ENCODE data around the gene TADA2B.

The TADA2B gene

DNA sequence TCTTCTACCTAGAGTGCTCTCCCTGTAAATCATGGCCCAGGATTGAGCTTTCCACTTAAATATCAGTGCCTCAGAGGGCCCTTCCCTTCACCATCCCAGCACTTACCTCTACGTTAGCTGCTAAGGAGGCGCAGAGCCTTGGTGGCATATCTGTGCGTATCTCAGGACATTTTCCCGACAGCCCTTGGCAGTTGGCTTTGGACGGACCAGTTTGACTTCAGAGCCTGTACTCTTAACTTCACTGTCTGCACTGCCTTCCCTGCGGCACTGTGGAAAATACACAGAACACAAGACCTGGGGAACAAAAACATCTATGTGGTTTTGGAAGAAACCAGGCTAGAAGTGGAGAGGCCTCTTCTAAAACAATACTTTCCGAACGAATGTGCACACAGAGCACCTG, 2.4 kb downstream of the TADA2B start:
- no peak overlapping the region for H2BK12ac ChIP-seq (ENCODE audit: low read length in 2 of 2)
- H3K4me1 ChIP-seq (ENCODE audit: control insufficient read depth, insufficient read depth, low read depth, low read length): peaks cover 47% of the 10 kb centered on the region
- no peak overlapping the region for H2AFZ ChIP-seq (ENCODE audit: low read depth, low read length)
- peaks cover 32% of the 10 kb centered on the region for H3K79me1 ChIP-seq (replicated peaks; ENCODE audit: low read length, poor library complexity, severe bottlenecking)
- H3K9ac ChIP-seq (ENCODE audit: low read length): no peak overlapping the region
- H2BK5ac ChIP-seq (ENCODE audit: low read depth, low read length, poor library complexity, severe bottlenecking): no peak overlapping the region
- peak overlapping the region in 1 of 2 experiments; percentile 34 for H3K23ac ChIP-seq (ENCODE audit: low read length in 2 of 2)
- no peak overlapping the region for H3K27ac ChIP-seq (ENCODE audit: low read length, poor library complexity, severe bottlenecking)
- H3K4me3 ChIP-seq (ENCODE audit: insufficient read depth in 1 of 2, low read depth in 1 of 2, low read length in 2 of 2): peak overlapping the region in 1 of 2 experiments; percentile 94
- no peak overlapping the region for H4K8ac ChIP-seq (ENCODE audit: low read length)
- 96% methylated on average over 8 of the region's 8 CpGs for WGBS
- no peak overlapping the region for H2BK15ac ChIP-seq (ENCODE audit: low read depth, poor library complexity, severe bottlenecking)
- H4K91ac ChIP-seq (ENCODE audit: low read length): no peak overlapping the region
- no peak overlapping the region for H3K14ac ChIP-seq (ENCODE audit: low read length in 2 of 2)
- no peak for DNase-seq
- no peak overlapping the region for H2BK120ac ChIP-seq (ENCODE audit: low read depth, low read length)
- H3K18ac ChIP-seq (ENCODE audit: low read depth in 1 of 2, low read length in 2 of 2): no peak overlapping the region
- no peak overlapping the region for H3K4me2 ChIP-seq (ENCODE audit: low read length, poor library complexity, severe bottlenecking)
- no peaks in the 10 kb centered on the region for H3K9me3 ChIP-seq (ENCODE audit: control insufficient read depth, low read length)
- no peak overlapping the region for H2AK5ac ChIP-seq (ENCODE audit: low read length, severe bottlenecking)
- H3K4ac ChIP-seq (ENCODE audit: low read depth in 1 of 2, low read length in 2 of 2): no peak overlapping the region
- peaks cover 0 to 30% of the 10 kb centered on the region in 2 experiments for H3K36me3 ChIP-seq (ENCODE audit: control insufficient read depth in 1 of 2, insufficient read depth in 2 of 2, low read depth in 1 of 2, low read length in 2 of 2)
- no peaks in the 10 kb centered on the region for H3K27me3 ChIP-seq (ENCODE audit: control insufficient read depth in 1 of 2, insufficient read depth in 1 of 2, low read length in 2 of 2)

DNA sequence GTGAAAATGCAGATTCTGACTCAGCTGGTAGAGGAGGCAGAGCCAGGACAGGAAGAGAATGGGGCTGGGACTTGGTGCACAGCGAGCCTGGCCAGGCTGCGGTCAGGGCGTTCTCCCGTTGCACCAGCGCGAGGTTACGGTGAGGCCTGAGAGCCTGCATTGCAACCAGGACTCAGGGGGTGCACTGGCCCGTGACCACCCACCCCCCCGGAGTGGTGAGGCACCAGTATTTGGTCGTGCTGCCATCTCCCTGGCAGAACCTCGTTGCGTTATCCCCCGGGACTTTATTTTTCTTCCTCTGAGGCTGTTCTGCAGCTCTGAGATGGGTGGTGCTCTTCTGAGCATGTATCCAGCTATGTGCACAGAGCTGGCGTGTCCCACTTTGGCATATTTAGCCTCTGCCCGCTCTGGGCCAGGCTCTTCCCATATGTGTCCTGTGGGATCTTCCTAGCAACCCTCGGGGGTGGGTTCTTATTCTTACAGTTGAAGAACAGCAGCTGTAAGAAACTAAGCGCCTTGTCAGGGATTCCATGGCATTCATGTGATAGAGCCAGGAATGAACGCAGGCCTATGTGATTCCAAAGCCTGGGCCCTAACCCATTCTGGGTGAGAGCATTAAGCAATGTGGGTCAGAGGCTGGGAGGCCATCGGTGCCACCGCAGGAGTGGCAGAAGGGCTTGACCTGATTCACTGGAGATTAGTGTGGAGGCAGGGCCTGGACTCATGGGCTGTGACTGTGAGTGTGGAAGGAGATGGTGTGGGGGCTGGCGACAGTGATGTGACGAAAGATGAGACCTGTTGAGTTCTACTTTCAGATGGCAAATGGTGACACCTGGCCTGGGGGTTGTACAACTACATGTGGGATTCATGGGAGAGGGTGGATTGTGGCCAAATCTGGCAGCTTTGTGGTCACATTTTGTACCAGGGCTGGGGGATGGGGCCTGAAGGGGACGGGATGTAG, 3.1 kb downstream of the TADA2B start:
- Histone ChIP-seq H2BK120ac (ENCODE audit: low read depth, low read length) (no peak overlapping the region), H2BK12ac (ENCODE audit: low read length in 2 of 2) (no peak overlapping the region), H3K4ac (ENCODE audit: low read depth in 1 of 2, low read length in 2 of 2) (no peak overlapping the region), H3K27me3 (ENCODE audit: control insufficient read depth in 1 of 2, insufficient read depth in 1 of 2, low read length in 2 of 2) (no peaks in the 10 kb centered on the region), H3K36me3 (ENCODE audit: control insufficient read depth in 1 of 2, insufficient read depth in 2 of 2, low read depth in 1 of 2, low read length in 2 of 2) (peaks cover 0 to 37% of the 10 kb centered on the region in 2 experiments), H3K9me3 (ENCODE audit: control insufficient read depth, low read length) (no peaks in the 10 kb centered on the region), H2AFZ (ENCODE audit: low read depth, low read length) (no peak overlapping the region), H3K9ac (ENCODE audit: low read length) (no peak overlapping the region), H3K4me2 (ENCODE audit: low read length, poor library complexity, severe bottlenecking) (no peak overlapping the region), H2BK15ac (ENCODE audit: low read depth, poor library complexity, severe bottlenecking) (no peak overlapping the region), H4K8ac (ENCODE audit: low read length) (no peak overlapping the region), H3K79me1 (replicated peaks; ENCODE audit: low read length, poor library complexity, severe bottlenecking) (peaks cover 34% of the 10 kb centered on the region), H4K91ac (ENCODE audit: low read length) (no peak overlapping the region), H3K4me1 (ENCODE audit: control insufficient read depth, insufficient read depth, low read depth, low read length) (peaks cover 47% of the 10 kb centered on the region), H2BK5ac (ENCODE audit: low read depth, low read length, poor library complexity, severe bottlenecking) (no peak overlapping the region), H3K14ac (ENCODE audit: low read length in 2 of 2) (peak overlapping the region in 1 of 2 experiments; percentile 56), H3K23ac (ENCODE audit: low read length in 2 of 2) (peak overlapping the region in 1 of 2 experiments; percentile 34), H2AK5ac (ENCODE audit: low read length, severe bottlenecking) (no peak overlapping the region), H3K18ac (ENCODE audit: low read depth in 1 of 2, low read length in 2 of 2) (no peak overlapping the region), H3K4me3 (ENCODE audit: insufficient read depth in 1 of 2, low read depth in 1 of 2, low read length in 2 of 2) (no peak overlapping the region), H3K27ac (ENCODE audit: low read length, poor library complexity, severe bottlenecking) (no peak overlapping the region)
- no peak for DNase-seq
- 95% methylated on average over 23 of the region's 23 CpGs for WGBS

DNA sequence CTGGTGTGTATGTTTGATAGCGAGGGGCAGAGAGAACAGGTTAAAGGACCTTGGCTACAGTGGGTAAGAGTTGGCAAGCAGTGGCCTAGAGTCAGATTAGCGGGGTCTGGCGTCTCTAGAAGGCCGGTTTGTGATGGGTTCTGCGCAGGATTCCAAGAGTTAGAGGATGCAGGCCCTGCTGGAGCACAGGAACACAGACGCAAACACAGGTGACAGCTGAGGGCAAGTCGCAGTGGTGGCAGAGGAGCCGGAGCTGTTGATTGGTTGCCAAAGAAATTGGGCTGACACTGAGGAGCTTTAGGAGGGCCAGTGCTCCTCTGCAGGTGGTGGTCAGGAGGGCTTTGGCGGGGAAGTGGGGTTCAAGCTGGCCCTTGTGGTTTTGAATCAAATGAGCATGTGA, 3.8 kb downstream of the TADA2B start:
- 85% methylated on average over 9 of the region's 9 CpGs for WGBS
- H3K4me3 ChIP-seq (ENCODE audit: insufficient read depth in 1 of 2, low read depth in 1 of 2, low read length in 2 of 2): no peak overlapping the region

DNA sequence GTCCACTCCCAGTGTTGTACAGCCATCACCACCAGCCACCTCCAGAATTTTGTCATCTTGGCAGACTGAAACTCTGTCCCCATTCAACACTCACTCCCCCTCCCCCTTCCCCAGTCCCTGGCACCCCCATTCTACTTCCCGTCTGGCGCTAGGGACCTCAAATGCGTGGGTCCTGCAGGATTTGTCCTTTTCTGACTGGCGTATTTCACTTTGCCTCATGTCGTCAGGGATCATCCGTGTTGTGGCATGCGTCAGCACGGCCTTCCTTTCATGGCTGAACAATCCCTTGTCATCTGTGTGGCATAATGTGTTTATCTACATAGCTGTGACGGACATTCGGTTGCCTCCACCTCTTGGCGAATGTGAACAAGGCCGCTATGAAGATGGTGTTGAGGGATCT, 5.5 kb downstream of the TADA2B start:
- H4K91ac ChIP-seq (ENCODE audit: low read length): no peak overlapping the region
- no peaks in the 10 kb centered on the region for H3K9me3 ChIP-seq (ENCODE audit: control insufficient read depth, low read length)
- H2AK5ac ChIP-seq (ENCODE audit: low read length, severe bottlenecking): no peak overlapping the region
- no peak overlapping the region for H3K4me3 ChIP-seq (ENCODE audit: insufficient read depth in 1 of 2, low read depth in 1 of 2, low read length in 2 of 2)
- peaks cover 44% of the 10 kb centered on the region for H3K79me1 ChIP-seq (replicated peaks; ENCODE audit: low read length, poor library complexity, severe bottlenecking)
- peaks cover under 1 to 51% of the 10 kb centered on the region in 2 experiments for H3K36me3 ChIP-seq (ENCODE audit: control insufficient read depth in 1 of 2, insufficient read depth in 2 of 2, low read depth in 1 of 2, low read length in 2 of 2)
- H3K4ac ChIP-seq (ENCODE audit: low read depth in 1 of 2, low read length in 2 of 2): no peak overlapping the region
- H3K9ac ChIP-seq (ENCODE audit: low read length): no peak overlapping the region
- H3K4me1 ChIP-seq (ENCODE audit: control insufficient read depth, insufficient read depth, low read depth, low read length): peaks cover 50% of the 10 kb centered on the region
- no peak overlapping the region for H3K18ac ChIP-seq (ENCODE audit: low read depth in 1 of 2, low read length in 2 of 2)
- H3K27ac ChIP-seq (ENCODE audit: low read length, poor library complexity, severe bottlenecking): no peak overlapping the region
- H2BK12ac ChIP-seq (ENCODE audit: low read length in 2 of 2): no peak overlapping the region
- peak overlapping the region in 1 of 2 experiments; percentile 20 for H3K23ac ChIP-seq (ENCODE audit: low read length in 2 of 2)
- H3K4me2 ChIP-seq (ENCODE audit: low read length, poor library complexity, severe bottlenecking): no peak overlapping the region
- no peak overlapping the region for H2AFZ ChIP-seq (ENCODE audit: low read depth, low read length)
- H3K27me3 ChIP-seq (ENCODE audit: control insufficient read depth in 1 of 2, insufficient read depth in 1 of 2, low read length in 2 of 2): no peaks in the 10 kb centered on the region
- no peak overlapping the region for H2BK15ac ChIP-seq (ENCODE audit: low read depth, poor library complexity, severe bottlenecking)
- H4K8ac ChIP-seq (ENCODE audit: low read length): no peak overlapping the region
- DNase-seq: no peak
- no peak overlapping the region for H2BK120ac ChIP-seq (ENCODE audit: low read depth, low read length)
- H2BK5ac ChIP-seq (ENCODE audit: low read depth, low read length, poor library complexity, severe bottlenecking): no peak overlapping the region
- no peak overlapping the region for H3K14ac ChIP-seq (ENCODE audit: low read length in 2 of 2)
- 98% methylated on average over 12 of the region's 12 CpGs for WGBS

More for the DNA sequence above, 3.8 kb downstream of the TADA2B start:
- H3K4me2 ChIP-seq (ENCODE audit: low read length, poor library complexity, severe bottlenecking): no peak overlapping the region
- H4K8ac ChIP-seq (ENCODE audit: low read length): no peak overlapping the region
- H3K4ac ChIP-seq (ENCODE audit: low read depth in 1 of 2, low read length in 2 of 2): no peak overlapping the region
- no peak overlapping the region for H2BK15ac ChIP-seq (ENCODE audit: low read depth, poor library complexity, severe bottlenecking)
- H2AK5ac ChIP-seq (ENCODE audit: low read length, severe bottlenecking): no peak overlapping the region
- H3K18ac ChIP-seq (ENCODE audit: low read depth in 1 of 2, low read length in 2 of 2): no peak overlapping the region
- no peaks in the 10 kb centered on the region for H3K27me3 ChIP-seq (ENCODE audit: control insufficient read depth in 1 of 2, insufficient read depth in 1 of 2, low read length in 2 of 2)
- H3K9ac ChIP-seq (ENCODE audit: low read length): no peak overlapping the region
- H3K27ac ChIP-seq (ENCODE audit: low read length, poor library complexity, severe bottlenecking): no peak overlapping the region
- H3K79me1 ChIP-seq (replicated peaks; ENCODE audit: low read length, poor library complexity, severe bottlenecking): peaks cover 31% of the 10 kb centered on the region
- peaks cover 0 to 41% of the 10 kb centered on the region in 2 experiments for H3K36me3 ChIP-seq (ENCODE audit: control insufficient read depth in 1 of 2, insufficient read depth in 2 of 2, low read depth in 1 of 2, low read length in 2 of 2)
- H2BK120ac ChIP-seq (ENCODE audit: low read depth, low read length): no peak overlapping the region
- no peak overlapping the region for H3K23ac ChIP-seq (ENCODE audit: low read length in 2 of 2)
- no peak for DNase-seq
- no peaks in the 10 kb centered on the region for H3K9me3 ChIP-seq (ENCODE audit: control insufficient read depth, low read length)
- peaks cover 44% of the 10 kb centered on the region for H3K4me1 ChIP-seq (ENCODE audit: control insufficient read depth, insufficient read depth, low read depth, low read length)
- no peak overlapping the region for H2BK12ac ChIP-seq (ENCODE audit: low read length in 2 of 2)
- H3K14ac ChIP-seq (ENCODE audit: low read length in 2 of 2): no peak overlapping the region
- H2AFZ ChIP-seq (ENCODE audit: low read depth, low read length): no peak overlapping the region
- no peak overlapping the region for H4K91ac ChIP-seq (ENCODE audit: low read length)
- no peak overlapping the region for H2BK5ac ChIP-seq (ENCODE audit: low read depth, low read length, poor library complexity, severe bottlenecking)
